ENCODE measurements around the gene SOD3. TPM values are rescaled to one million over a fixed set of nuclear protein-coding genes. Genes with fewer than 3 reads are reported as not detected.

The SOD3 gene
- total RNA-seq, 1 donor from 2014 or later = 8.6 TPM

GRCh38 chr4:24770032-24770584 lies 25.3 kb upstream of the SOD3 start:
- Histone ChIP-seq H4K20me1 (ENCODE audit: insufficient read depth, low read length) (no peaks in the 10 kb centered on the region), H3K9ac (ENCODE audit: low read length) (peak overlapping the region; percentile 70), H3K4me3 (ENCODE audit: insufficient read depth, low read depth, low read length) (peak overlapping the region; percentile 4), H3K27me3 (ENCODE audit: insufficient read depth, low read length) (no peaks in the 10 kb centered on the region), H3K4me1 (ENCODE audit: insufficient read depth, low read length) (peaks cover 20% of the 10 kb centered on the region), H3K36me3 (ENCODE audit: insufficient read depth, low read length) (no peaks in the 10 kb centered on the region), H3K79me2 (ENCODE audit: insufficient read depth, low read length) (no peaks in the 10 kb centered on the region), H3K9me3 (ENCODE audit: insufficient read depth, low read depth, low read length) (no peaks in the 10 kb centered on the region), H3K27ac (ENCODE audit: low read depth, low read length) (peak overlapping the region; percentile 93), H3K4me2 (ENCODE audit: low read length) (peak overlapping the region; percentile 78), H2AFZ (ENCODE audit: low read depth, low read length) (peak overlapping the region; percentile 55)
- Mint-ChIP-seq H3K27me3 (ENCODE audit: low read depth, unreplicated experiment) (no peaks in the 10 kb centered on the region), H3K36me3 (ENCODE audit: low read depth, unreplicated experiment) (no peaks in the 10 kb centered on the region), H3K4me1 (ENCODE audit: low read depth, unreplicated experiment) (peaks cover 30% of the 10 kb centered on the region), H3K9me3 (ENCODE audit: unreplicated experiment) (peaks cover 4% of the 10 kb centered on the region), H3K27ac (ENCODE audit: unreplicated experiment) (peak overlapping the region; percentile 92), H3K4me3 (ENCODE audit: unreplicated experiment) (no peak overlapping the region)
- peak; percentile 49 for FAIRE-seq
- TF ChIP-seq EZH2 (IDR thresholded peaks at IDR 0.05; ENCODE audit: insufficient read depth, low read length) (no peak), CTCF (IDR thresholded peaks at IDR 0.05; ENCODE audit: insufficient read depth, low read depth, low read length) (no peak)
- DNase-seq (ENCODE audit: low read depth) = peak; percentile 98

- peak overlapping the region; percentile 92 for H3K27ac Mint-ChIP-seq (ENCODE audit: unreplicated experiment)
These were observed 24.7 kb upstream of the SOD3 start for GRCh38 chr4:24770667-24771066.

More at GRCh38 chr4:24770667-24771066, 24.7 kb upstream of the SOD3 start:
- no peaks in the 10 kb centered on the region for H3K79me2 ChIP-seq (ENCODE audit: insufficient read depth, low read length)
- no peaks in the 10 kb centered on the region for H3K9me3 ChIP-seq (ENCODE audit: insufficient read depth, low read depth, low read length)
- H3K36me3 ChIP-seq (ENCODE audit: insufficient read depth, low read length) = no peaks in the 10 kb centered on the region
- no peak overlapping the region for H3K4me3 ChIP-seq (ENCODE audit: insufficient read depth, low read depth, low read length)
- DNase-seq (ENCODE audit: low read depth) (no peak), FAIRE-seq (no peak)
- H3K36me3 Mint-ChIP-seq (ENCODE audit: low read depth, unreplicated experiment) = no peaks in the 10 kb centered on the region
- H3K4me3 Mint-ChIP-seq (ENCODE audit: unreplicated experiment) = no peak overlapping the region
- no peaks in the 10 kb centered on the region for H3K27me3 ChIP-seq (ENCODE audit: insufficient read depth, low read length)
- H3K27me3 Mint-ChIP-seq (ENCODE audit: low read depth, unreplicated experiment) = no peaks in the 10 kb centered on the region
- H3K9me3 Mint-ChIP-seq (ENCODE audit: unreplicated experiment) = peaks cover 4% of the 10 kb centered on the region
- H3K4me1 ChIP-seq (ENCODE audit: insufficient read depth, low read length) = peaks cover 20% of the 10 kb centered on the region
- H3K4me1 Mint-ChIP-seq (ENCODE audit: low read depth, unreplicated experiment) = peaks cover 26% of the 10 kb centered on the region
- peak overlapping the region; percentile 55 for H3K9ac ChIP-seq (ENCODE audit: low read length)
- peak overlapping the region; percentile 78 for H3K4me2 ChIP-seq (ENCODE audit: low read length)
- H2AFZ ChIP-seq (ENCODE audit: low read depth, low read length) = no peak overlapping the region
- H4K20me1 ChIP-seq (ENCODE audit: insufficient read depth, low read length) = no peaks in the 10 kb centered on the region
- H3K27ac ChIP-seq (ENCODE audit: low read depth, low read length) = peak overlapping the region; percentile 93
- TF ChIP-seq CTCF (IDR thresholded peaks at IDR 0.05; ENCODE audit: insufficient read depth, low read depth, low read length) (no peak), EZH2 (IDR thresholded peaks at IDR 0.05; ENCODE audit: insufficient read depth, low read length) (no peak)

All from astrocyte (in vitro differentiated cells and primary cell).